ENCODE results near the gene FAM174C.

Gene FAM174C

GRCh38 chr19:1254530-1255185 lies 20.7 kb upstream of the FAM174C start:
- peak overlapping the region; percentile 99 for H3K27ac ChIP-seq
- TF ChIP-seq CTCF (IDR thresholded peaks at IDR 0.05) (no peak), ZFX (IDR thresholded peaks at IDR 0.05; ENCODE audit: borderline replicate concordance) (no peak)

GRCh38 chr19:1255186-1256161 lies 19.9 kb upstream of the FAM174C start:
- H3K27ac ChIP-seq: peak overlapping the region; percentile 99
- no peak for TF ChIP-seq ZFX (IDR thresholded peaks at IDR 0.05; ENCODE audit: borderline replicate concordance)
- TF ChIP-seq CTCF (IDR thresholded peaks at IDR 0.05): no peak

GRCh38 chr19:1256646-1257474 lies 18.5 kb upstream of the FAM174C start:
- TF ChIP-seq CTCF (IDR thresholded peaks at IDR 0.05) (no peak), ZFX (IDR thresholded peaks at IDR 0.05; ENCODE audit: borderline replicate concordance) (no peak)
- H3K27ac ChIP-seq: peak overlapping the region; percentile 99

- TF ChIP-seq ZFX (IDR thresholded peaks at IDR 0.05; ENCODE audit: borderline replicate concordance) (no peak), CTCF (IDR thresholded peaks at IDR 0.05) (no peak)
- peak overlapping the region; percentile 99 for H3K27ac ChIP-seq
Observed at GRCh38 chr19:1257475-1258162, 17.7 kb upstream of the FAM174C start.

- H3K27ac ChIP-seq: peak overlapping the region; percentile 99
- TF ChIP-seq CTCF (IDR thresholded peaks at IDR 0.05) (no peak), ZFX (IDR thresholded peaks at IDR 0.05; ENCODE audit: borderline replicate concordance) (no peak)
Observed at GRCh38 chr19:1258163-1258492, 17.2 kb upstream of the FAM174C start.

- TF ChIP-seq CTCF (IDR thresholded peaks at IDR 0.05): no peak
- no peak for TF ChIP-seq ZFX (IDR thresholded peaks at IDR 0.05; ENCODE audit: borderline replicate concordance)
- H3K27ac ChIP-seq: peak overlapping the region; percentile 99
Observed at GRCh38 chr19:1258707-1259205, 16.6 kb upstream of the FAM174C start.
